K562 (cell line): ENCODE measurements around the gene TRA2B. TPM values are rescaled to one million over a fixed set of nuclear protein-coding genes. Genes with fewer than 3 reads are reported as not detected.
"Not testable (repeated sequence)": the region's sequence is repeated elsewhere in the genome, so short reads cannot be mapped to it uniquely, and the experiment has no call there.

Source experiments
- ATAC-seq: fragments of 200-7000 bp; cut with Tn5 transposase; 3 replicates; pipeline ENCODE4 v1.9.1; 2020; ENCODE audit warnings: moderate library complexity
- BruUV-seq: library from RNA; stranded (reverse); fragments of 400-500 nt; replicated peaks from 2 replicates; lab custom pipeline; 2021; lab: Mats Ljungman, UMichigan
- CTCF ChIA-PET: fragments of 300-600 bp; formaldehyde crosslinking; extraction: SDS; loops from one replicate; lab custom pipeline; 2021; ENCODE audit warnings: low intra/inter-chr PET ratio; lab: Yijun Ruan, JAX
- POLR2A ChIA-PET: fragments of 300-600, 350-650 bp; sonication (Branson Sonifier 250); formaldehyde crosslinking; extraction: SDS; loops from one replicate; lab custom pipeline; 2021; ENCODE audit warnings: antibody characterized with exemption, inconsistent platforms; lab: Yijun Ruan, JAX
- DNase-seq, 4 experiments: peaks; one replicate each; pipeline versions ENCODE4 v3.0.0 to v3.0.0-alpha.2; 2011 to 2018; ENCODE audit warnings: low spot score in 3 of 4, mixed read lengths in 3 of 4; ENCODE audit errors: extremely low read depth in 1 of 4
- FAIRE-seq: peaks from 2 replicates; lab custom pipeline; 2011; peaks lifted over from hg19 to GRCh38; lab: Jason Lieb, UNC
- H2AFZ ChIP-seq: 2 replicates; pipeline ENCODE4 v1.6.0; 2011; ENCODE audit warnings: low read depth, low read length, control low read depth, inconsistent platforms
- H3K27ac ChIP-seq: fragments of 200-600 bp; 3 replicates; pipeline ENCODE4 v1.8.0; 2011; ENCODE audit warnings: low read depth, mild to moderate bottlenecking, control low read depth, inconsistent platforms, low read length, moderate library complexity, mixed read lengths; ENCODE audit errors: extremely low read depth
- H3K27me3 ChIP-seq, 2 experiments: fragments of 300-600 bp in 1 of 2; 2 replicates in 1 of 2; 3 replicates in 1 of 2; pipeline versions ENCODE4 v1.6.0 to v1.8.0; 2011; ENCODE audit warnings: inconsistent platforms in 2 of 2, low read length in 2 of 2, mild to moderate bottlenecking in 1 of 2, mixed read lengths in 1 of 2, moderate library complexity in 1 of 2; ENCODE audit not compliant: control insufficient read depth in 2 of 2, insufficient read depth in 2 of 2
- H3K36me3 ChIP-seq: fragments of 300-600 bp; 3 replicates; pipeline ENCODE4 v1.8.0; 2011; ENCODE audit warnings: mild to moderate bottlenecking, low read length, inconsistent platforms; ENCODE audit not compliant: control insufficient read depth, insufficient read depth
- H3K4me1 ChIP-seq, 2 experiments: fragments of 200-600 bp in 1 of 2; replicated peaks in 1 of 2; 2 replicates in 1 of 2; 3 replicates in 1 of 2; pipeline versions ENCODE4 v1.5.1 to v1.8.0; 2011; ENCODE audit warnings: inconsistent platforms in 2 of 2, low read length in 2 of 2, mild to moderate bottlenecking in 1 of 2, mixed read lengths in 1 of 2, moderate library complexity in 1 of 2; ENCODE audit not compliant: control insufficient read depth in 2 of 2, insufficient read depth in 2 of 2
- H3K4me2 ChIP-seq: 2 replicates; pipeline ENCODE4 v1.6.1; 2011; ENCODE audit warnings: low read length, control low read depth, inconsistent platforms, mixed read lengths; ENCODE audit not compliant: insufficient read depth
- H3K4me3 ChIP-seq: fragments of 200-600 bp; sonication (generic), shearing (Covaris generic); 2 replicates; pipeline ENCODE4 v1.5.1; 2016; ENCODE audit warnings: control low read depth, inconsistent platforms
- H3K79me2 ChIP-seq: fragments of 200-600 bp; 3 replicates; pipeline ENCODE4 v1.8.0; 2011; ENCODE audit warnings: low read length, inconsistent platforms; ENCODE audit not compliant: control insufficient read depth, insufficient read depth
- H3K9ac ChIP-seq, 2 experiments: 2 replicates each; pipeline versions ENCODE4 v1.6.0 to v1.6.1; 2011; ENCODE audit warnings: low read depth in 2 of 2, low read length in 2 of 2, control low read depth in 1 of 2, inconsistent platforms in 1 of 2, mild to moderate bottlenecking in 1 of 2, mixed read lengths in 1 of 2; ENCODE audit not compliant: insufficient read depth in 1 of 2
- H3K9me1 ChIP-seq: one replicate; pipeline ENCODE4 v1.6.0; 2011; ENCODE audit warnings: inconsistent platforms, mild to moderate bottlenecking, low read length, moderate library complexity; ENCODE audit not compliant: control insufficient read depth, insufficient read depth
- H3K9me3 ChIP-seq: replicated peaks from 2 replicates; pipeline ENCODE4 v1.5.1; 2011; ENCODE audit warnings: low read depth, low read length, inconsistent platforms; ENCODE audit not compliant: control insufficient read depth, insufficient read depth
- H4K20me1 ChIP-seq: replicated peaks from 2 replicates; pipeline ENCODE4 v1.6.1; 2011; ENCODE audit warnings: low read length, inconsistent platforms, mixed read lengths; ENCODE audit not compliant: control insufficient read depth, insufficient read depth
- HNRNPK ChIP-seq: fragments of 200-400 bp; formaldehyde crosslinking; IDR thresholded peaks from one replicate; pipeline ENCODE4 v1.6.1; 2018; ENCODE audit warnings: mild to moderate bottlenecking, low read depth, low read length; ENCODE audit not compliant: poor library complexity, severe bottlenecking
- MCM3 ChIP-seq: fragments of 450-650 bp; IDR thresholded peaks from 2 replicates; pipeline ENCODE4 v1.6.1; 2016
- MYC ChIP-seq, 2 experiments: fragments of 250-450 bp in 1 of 2; sonication (Bioruptor Pico) in 1 of 2; IDR thresholded peaks; 2 replicates each; pipeline versions ENCODE4 v1.5.1 to v1.6.1; 2012 to 2021; ENCODE audit warnings: low read depth in 2 of 2, borderline replicate concordance in 1 of 2, improper control_type of control experiment in 1 of 2, low read length in 1 of 2, mild to moderate bottlenecking in 1 of 2, moderate library complexity in 1 of 2
- NFIC ChIP-seq: fragments of 450-650 bp; IDR thresholded peaks from 2 replicates; pipeline ENCODE4 v1.6.1; 2017; ENCODE audit warnings: mild to moderate bottlenecking, inconsistent platforms
- POLR3G ChIP-seq: IDR thresholded peaks from 2 replicates; pipeline ENCODE4 v1.6.1; 2011; ENCODE audit not compliant: insufficient read length, insufficient replicate concordance; ENCODE audit errors: extremely low read depth
- RBM25 ChIP-seq: fragments of 200-400 bp; formaldehyde crosslinking; IDR thresholded peaks from 2 replicates; pipeline ENCODE4 v1.6.1; 2018; ENCODE audit warnings: low read length, low read depth, moderate library complexity; ENCODE audit not compliant: severe bottlenecking
- ZNF146 ChIP-seq: IDR thresholded peaks from one replicate; pipeline ENCODE4 v1.6.1; 2018; ENCODE audit warnings: missing compliant biosample characterization; ENCODE audit not compliant: unreplicated experiment
- ZNF668 ChIP-seq: fragments of 250-450 bp; sonication (Bioruptor Pico); IDR thresholded peaks from 2 replicates; pipeline ENCODE4 v1.8.0; 2022; ENCODE audit warnings: mild to moderate bottlenecking, inconsistent platforms
- WGBS: fragments of 100-300 bp; shearing (Covaris generic); methylation state at CpG from one replicate; pipeline ENCODE4 v1.1.6; 2016; ENCODE audit warnings: low coverage, mixed read lengths; ENCODE audit not compliant: insufficient coverage; ENCODE audit errors: missing lambda C conversion rate; 5-methylcytosine and 5-hydroxymethylcytosine counted together
- in situ Hi-C: fragments of 300-500 bp; cut with MboI; formaldehyde crosslinking; loops from 4 replicates; pipeline ENCODE4 v1.15.0; 2018; ENCODE audit warnings: inconsistent platforms, mixed read lengths
- intact Hi-C: fragments of 100-400 bp; cut with micrococcal nuclease; formaldehyde crosslinking; loops from 2 replicates; pipeline ENCODE4 v1.14.2; 2022
- polyA plus RNA-seq, 8 experiments: library from polyadenylated mRNA; depleted of rRNA in 4 of 8; stranded (reverse) in 5 of 8; unstranded in 3 of 8; fragments of >200 nt; fragmentation: Nextera tagmentation in 2 of 8; fragmentation: Illumina TruSeq in 1 of 8; extraction: Ambion mirVana in 2 of 8; extraction: Trizol in 1 of 8; gene quantifications; 2 replicates each; pipeline versions ENCODE4 v1.2.1 to v1.2.3, GENCODE V29; 2011 to 2014; ENCODE audit warnings: inconsistent platforms in 1 of 8, missing spikeins in 1 of 8
- total RNA-seq, 7 experiments: library from RNA; depleted of rRNA in 6 of 7; stranded (reverse); fragments of >200 nt in 6 of 7; fragmentation: Illumina TruSeq in 2 of 7; extraction: Trizol in 2 of 7; gene quantifications; 2 replicates each; pipeline versions ENCODE4 v1.2.1 to v1.2.3, GENCODE V29; 2011 to 2021; ENCODE audit warnings: low replicate concordance in 1 of 7
- TF ChIP-seq, protein P1 (sequence below): fragments of 450-650 bp; formaldehyde crosslinking; conservative IDR thresholded peaks from 2 replicates; pipeline ENCODE4 v1.4.0; 2022; ENCODE audit warnings: mild to moderate bottlenecking, missing genetic modification characterization
- TF ChIP-seq, protein P2 (sequence below): fragments of 450-650 bp; IDR thresholded peaks from 2 replicates; pipeline ENCODE4 v1.6.1; 2017; ENCODE audit warnings: mild to moderate bottlenecking, moderate library complexity
- TF ChIP-seq, protein P3 (sequence below): fragments of 250-450 bp; sonication (Bioruptor Pico); IDR thresholded peaks from 2 replicates; pipeline ENCODE4 v1.8.0; 2022; ENCODE audit warnings: moderate library complexity, mild to moderate bottlenecking, inconsistent platforms

The TRA2B gene
- total and polyA plus RNA-seq, 9 of the 15 experiments (the other 6 are each of a cell fraction or from before 2014, with no cell fraction given), result 105 to 411 (median 278) TPM

DNA sequence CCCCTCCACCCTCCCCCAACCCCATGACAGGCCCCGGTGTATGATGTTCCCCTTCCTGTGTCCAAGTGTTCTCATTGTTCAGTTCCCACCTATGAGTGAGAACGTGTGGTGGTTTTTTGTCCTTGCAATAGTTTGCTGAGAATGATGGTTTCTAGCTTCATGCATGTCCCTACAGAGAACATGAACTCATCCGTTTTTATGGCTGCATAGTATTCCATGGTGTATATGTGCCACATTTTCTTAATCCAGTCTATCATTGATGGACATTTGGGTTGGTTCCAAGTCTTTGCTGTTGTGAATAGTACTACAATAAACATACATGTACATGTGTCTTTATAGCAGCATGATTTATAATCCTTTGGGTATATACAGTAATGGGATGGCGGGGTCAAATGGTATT lies 27.9 kb downstream of the TRA2B start:
- H3K4me1 ChIP-seq, H4K20me1 ChIP-seq, H3K4me2 ChIP-seq, in situ Hi-C loops, H3K27ac ChIP-seq, ATAC-seq, BruUV-seq, H3K9me3 ChIP-seq, FAIRE-seq, H3K9ac ChIP-seq, H2AFZ ChIP-seq, H3K9me1 ChIP-seq, H3K4me3 ChIP-seq, H3K79me2 ChIP-seq, H3K27me3 ChIP-seq, DNase-seq: not testable (repeated sequence)
- intact Hi-C loops, result loop anchor here (5.0 to 10.0 kb wide), 2 partner anchors 178 to 245 kb away; no protein-coding TSS in a partner anchor
- 40% methylated on average over 4 of the region's 4 CpGs for WGBS
- ChIA-PET CTCF (interaction anchor here (0.7 kb wide), 1 partner anchor 338 kb away, joined by 3 read pairs; no protein-coding TSS in a partner anchor), POLR2A (interaction anchor here (0.6 to 0.7 kb wide), 2 partner anchors 28 to 627 kb away, joined by 3 to 4 read pairs; partner anchors contain the start of gene TRA2B)
- H3K36me3 ChIP-seq, result peaks cover 12% of the 10 kb centered on the region; the same call in 2 of the 3 replicates
- TF ChIP-seq ZNF146, result peak; percentile 82

DNA sequence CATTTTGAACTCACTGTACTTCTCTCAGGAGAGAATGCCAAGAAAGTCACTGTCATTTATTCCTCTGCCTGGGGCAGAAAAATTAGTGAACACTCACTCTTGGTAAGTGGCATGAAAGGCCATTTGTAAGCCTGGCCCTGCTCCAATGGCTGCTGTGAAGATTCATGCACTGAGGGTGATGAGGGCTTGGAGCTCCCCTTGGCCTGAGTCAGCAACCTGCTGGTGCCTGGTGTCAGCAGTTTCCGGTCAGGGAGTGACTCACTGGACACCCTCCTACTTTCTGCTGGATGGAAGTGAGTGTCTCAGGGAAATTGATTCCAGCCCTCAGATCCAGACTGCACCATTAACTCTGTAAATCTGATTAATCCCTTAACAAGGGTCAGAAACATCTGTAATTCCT lies 37.6 kb downstream of the TRA2B start:
- peak overlapping the region; percentile 87 for H2AFZ ChIP-seq
- H3K27me3 ChIP-seq, result no peaks in the 10 kb centered on the region
- ATAC-seq, result peak; percentile 99
- TF ChIP-seq, protein P1, sequence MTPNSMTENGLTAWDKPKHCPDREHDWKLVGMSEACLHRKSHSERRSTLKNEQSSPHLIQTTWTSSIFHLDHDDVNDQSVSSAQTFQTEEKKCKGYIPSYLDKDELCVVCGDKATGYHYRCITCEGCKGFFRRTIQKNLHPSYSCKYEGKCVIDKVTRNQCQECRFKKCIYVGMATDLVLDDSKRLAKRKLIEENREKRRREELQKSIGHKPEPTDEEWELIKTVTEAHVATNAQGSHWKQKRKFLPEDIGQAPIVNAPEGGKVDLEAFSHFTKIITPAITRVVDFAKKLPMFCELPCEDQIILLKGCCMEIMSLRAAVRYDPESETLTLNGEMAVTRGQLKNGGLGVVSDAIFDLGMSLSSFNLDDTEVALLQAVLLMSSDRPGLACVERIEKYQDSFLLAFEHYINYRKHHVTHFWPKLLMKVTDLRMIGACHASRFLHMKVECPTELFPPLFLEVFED, result no peak
- no peak for TF ChIP-seq MCM3
- TF ChIP-seq MYC (IDR thresholded peaks at IDR 0.05; ENCODE audit: low read depth, low read length), result no peak
- no peak for TF ChIP-seq MYC (CRISPR knock-in tag; IDR thresholded peaks at IDR 0.05; ENCODE audit: borderline replicate concordance, low read depth)
- TF ChIP-seq NFIC, result peak; percentile 83
- TF ChIP-seq, protein P2, sequence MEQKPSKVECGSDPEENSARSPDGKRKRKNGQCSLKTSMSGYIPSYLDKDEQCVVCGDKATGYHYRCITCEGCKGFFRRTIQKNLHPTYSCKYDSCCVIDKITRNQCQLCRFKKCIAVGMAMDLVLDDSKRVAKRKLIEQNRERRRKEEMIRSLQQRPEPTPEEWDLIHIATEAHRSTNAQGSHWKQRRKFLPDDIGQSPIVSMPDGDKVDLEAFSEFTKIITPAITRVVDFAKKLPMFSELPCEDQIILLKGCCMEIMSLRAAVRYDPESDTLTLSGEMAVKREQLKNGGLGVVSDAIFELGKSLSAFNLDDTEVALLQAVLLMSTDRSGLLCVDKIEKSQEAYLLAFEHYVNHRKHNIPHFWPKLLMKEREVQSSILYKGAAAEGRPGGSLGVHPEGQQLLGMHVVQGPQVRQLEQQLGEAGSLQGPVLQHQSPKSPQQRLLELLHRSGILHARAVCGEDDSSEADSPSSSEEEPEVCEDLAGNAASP, result no peak
- TF ChIP-seq HNRNPK, result no peak
- TF ChIP-seq, protein P3, sequence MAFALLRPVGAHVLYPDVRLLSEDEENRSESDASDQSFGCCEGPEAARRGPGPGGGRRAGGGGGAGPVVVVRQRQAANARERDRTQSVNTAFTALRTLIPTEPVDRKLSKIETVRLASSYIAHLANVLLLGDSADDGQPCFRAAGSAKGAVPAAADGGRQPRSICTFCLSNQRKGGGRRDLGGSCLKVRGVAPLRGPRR, result no peak
- no peak for TF ChIP-seq ZNF668 (CRISPR knock-in tag)
- no peak for TF ChIP-seq RBM25
- TF ChIP-seq POLR3G, result no peak

More for the DNA sequence above, 37.6 kb downstream of the TRA2B start:
- Histone ChIP-seq H3K4me3 (no peak overlapping the region), H3K4me1 (peaks cover 4 to 5% of the 10 kb centered on the region in 2 experiments; a peak in 3 of 5 replicates), H4K20me1 (no peaks in the 10 kb centered on the region), H3K79me2 (no peaks in the 10 kb centered on the region), H3K9me3 (no peaks in the 10 kb centered on the region), H3K36me3 (no peaks in the 10 kb centered on the region), H3K4me2 (no peak overlapping the region), H3K9me1 (no peaks in the 10 kb centered on the region), H3K27ac (peak overlapping the region; percentile 53; the same call in 1 of the 3 replicates), H3K9ac (no peak overlapping the region)
- 0% methylated on average over 1 of the region's 1 CpG for WGBS
- BruUV-seq, result no TSS peak
- in situ Hi-C loops (no loop called here), intact Hi-C loops (loop anchor here (10.0 kb wide), 1 partner anchor 235 kb away; no protein-coding TSS in a partner anchor)
- POLR2A ChIA-PET, result interaction anchor here (0.6 to 3.3 kb wide), 10 partner anchors 12 to 668 kb away, joined by 3 to 23 read pairs (median 3); partner anchors contain the start of gene TRA2B
- CTCF ChIA-PET, result no interaction called here
- FAIRE-seq (peak; percentile 98), DNase-seq (peak; percentile 47 to 90 (median 69))
